NCI-H1417 (cell line): Measurements from ENCODE around the gene SLCO2A1.

Experiments
- DNase-seq, 3 experiments: peaks; one replicate each; lab custom pipeline; 2025; lab: John Stamatoyannopoulos, UW

SLCO2A1 gene

DNA sequence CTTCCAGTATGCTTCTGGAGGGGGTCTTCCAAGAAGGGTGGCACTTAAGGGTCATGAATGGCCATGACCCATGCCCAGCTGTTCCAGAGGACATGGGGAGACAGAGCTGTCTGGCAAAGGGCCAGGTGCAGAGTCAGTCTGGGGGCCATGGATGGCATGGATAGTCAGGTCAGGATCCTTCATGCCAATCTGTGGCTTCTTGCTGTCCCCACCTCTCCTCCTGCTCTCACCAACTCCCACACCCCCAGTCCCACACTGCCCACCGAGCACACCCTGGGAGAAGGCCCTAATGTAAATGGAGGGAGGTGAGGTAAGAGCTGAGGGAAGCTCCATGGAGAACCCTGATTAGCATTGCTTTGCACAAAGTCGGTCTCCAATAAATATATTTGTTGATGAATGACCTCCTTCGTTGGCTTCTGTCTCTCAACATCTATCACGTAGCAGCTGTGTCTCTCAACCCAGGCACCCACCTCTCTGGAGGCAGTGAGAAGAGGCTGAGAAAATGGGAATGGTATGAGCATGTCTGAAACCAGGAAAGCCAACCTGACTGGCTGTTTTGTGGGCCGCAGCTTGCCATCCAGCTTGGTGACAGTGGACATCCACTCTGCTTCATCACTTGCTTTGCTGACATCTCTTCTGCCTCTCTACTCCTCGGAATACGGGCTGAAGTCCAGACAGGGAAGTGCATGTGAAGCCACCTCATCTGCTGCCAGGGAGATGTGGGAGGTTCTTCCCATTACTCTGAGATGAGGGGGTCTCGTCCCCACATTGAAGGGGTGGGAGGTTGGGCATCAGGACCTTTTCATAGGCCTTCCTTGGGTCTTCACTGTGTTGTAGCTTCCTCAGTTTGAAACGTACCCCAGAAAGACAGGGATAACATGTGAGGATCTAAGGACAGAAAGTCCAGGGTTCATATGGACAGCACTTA, 96.4 kb downstream of the SLCO2A1 start:
- DNase-seq, result no peak

DNA sequence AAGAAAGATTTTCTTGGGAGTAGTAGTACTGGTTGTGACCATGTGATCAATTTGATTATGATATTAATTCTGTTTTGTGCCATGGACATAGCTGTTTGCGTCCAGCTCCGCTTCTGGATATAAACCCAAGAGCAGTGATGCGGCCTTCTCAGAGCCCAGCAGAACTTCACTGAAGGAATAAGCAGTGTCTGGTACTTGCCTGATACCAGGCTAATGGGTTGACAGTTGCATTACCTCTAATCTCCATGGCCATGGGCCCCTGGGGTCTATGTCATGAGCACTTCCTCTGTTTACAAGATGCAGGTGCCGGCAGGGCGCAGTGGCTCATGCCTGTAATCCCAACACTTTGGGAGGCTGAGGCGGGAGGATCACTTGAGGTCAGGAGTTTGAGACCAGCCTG, 97.7 kb downstream of the SLCO2A1 start:
- no peak for DNase-seq

- DNase-seq, result no peak
These were observed 98.6 kb downstream of the SLCO2A1 start for GRCh38 chr3:133931084-133931483.

GRCh38 chr3:133930341-133930933, 99.3 kb downstream of the SLCO2A1 start:
- DNase-seq, result peak; percentile 4 to 74 (median 22)

- DNase-seq, result no peak
These were observed 100.7 kb downstream of the SLCO2A1 start for GRCh38 chr3:133928903-133929607.

GRCh38 chr3:133928136-133928893, 101.4 kb downstream of the SLCO2A1 start:
- DNase-seq, result no peak

DNA sequence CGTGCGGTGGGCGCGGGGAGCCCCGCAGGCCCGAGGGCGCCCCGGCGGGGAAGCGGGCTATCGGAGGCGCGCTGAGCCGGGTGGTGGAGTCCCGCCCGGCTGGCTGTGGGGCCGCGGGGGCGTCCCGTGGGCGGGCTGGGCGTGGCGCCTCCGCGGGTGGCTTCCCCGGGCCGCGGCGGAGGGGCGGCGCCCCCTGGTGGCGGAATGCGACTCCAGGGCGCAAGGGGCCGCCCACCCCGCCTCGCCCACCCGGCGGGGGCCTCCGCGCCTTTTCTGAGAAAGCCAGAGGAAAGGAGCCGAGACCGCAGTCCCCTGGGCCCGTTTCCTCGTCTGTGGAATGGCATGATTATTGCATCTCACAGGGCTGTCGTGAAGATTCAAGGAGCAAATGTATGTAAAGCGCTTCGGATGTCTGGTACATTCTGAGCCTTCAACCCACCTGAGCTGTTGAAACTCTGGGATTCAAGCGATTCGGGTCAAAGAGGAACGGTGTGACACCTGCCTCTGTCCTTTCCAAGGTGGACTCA, 102.1 kb downstream of the SLCO2A1 start:
- peak; percentile 4 to 58 (median 50) for DNase-seq

- DNase-seq, result peak in 2 of 3 experiments; percentile 43 to 59
These were observed 102.8 kb downstream of the SLCO2A1 start for GRCh38 chr3:133926736-133927539.

- no peak for DNase-seq
These were observed 103.6 kb downstream of the SLCO2A1 start for GRCh38 chr3:133925960-133926735.

- no peak for DNase-seq
These were observed 105.7 kb downstream of the SLCO2A1 start for GRCh38 chr3:133924041-133924440.

- DNase-seq, result no peak
These were observed 108.1 kb downstream of the SLCO2A1 start for GRCh38 chr3:133921592-133921991.

GRCh38 chr3:133917144-133917543, 112.6 kb downstream of the SLCO2A1 start:
- no peak for DNase-seq

DNA sequence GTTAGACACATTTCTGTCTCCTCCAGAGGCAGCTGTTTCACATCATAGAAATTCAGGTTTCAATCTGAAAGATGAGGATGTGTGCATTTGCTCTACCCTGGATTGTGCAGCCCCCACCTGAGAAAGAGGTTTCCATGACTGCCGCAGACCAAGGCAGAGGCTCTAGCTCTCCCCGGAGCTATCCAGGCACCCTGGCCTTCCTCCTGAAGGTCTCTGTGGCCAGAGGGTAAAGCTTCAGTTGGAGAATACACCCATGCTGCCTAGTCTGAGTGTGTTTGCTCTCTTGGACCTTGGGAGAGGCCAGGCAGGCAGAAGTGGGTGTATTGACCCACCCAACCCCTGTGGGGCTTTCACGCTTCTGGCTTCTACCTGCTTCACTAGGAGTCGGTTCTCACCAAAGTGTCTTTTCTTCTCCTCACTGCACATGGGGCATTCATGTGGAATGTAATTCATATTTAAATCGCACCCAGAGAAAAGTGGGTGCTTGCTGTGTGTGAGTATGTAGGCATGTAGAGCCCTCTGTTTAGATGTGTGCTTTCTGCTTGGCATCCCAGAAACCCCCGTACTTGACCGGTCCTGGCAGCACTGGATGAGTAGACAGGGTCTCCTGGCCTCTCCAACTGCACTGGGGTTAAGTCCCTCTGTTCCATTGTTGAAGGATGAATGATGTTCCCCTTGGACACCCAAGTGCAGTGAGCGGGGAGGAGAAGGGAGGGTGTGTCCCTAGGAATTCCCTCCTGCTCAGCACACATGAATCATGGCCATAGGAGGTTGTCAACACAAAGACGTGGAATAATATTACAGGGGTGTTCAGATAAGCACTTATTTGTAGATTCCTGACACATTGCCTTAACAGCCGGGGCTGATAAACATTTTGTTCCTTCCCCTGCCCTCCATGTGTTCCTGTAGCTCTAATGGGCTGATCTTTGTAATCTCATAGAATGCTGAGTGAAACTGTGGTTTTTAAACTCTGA, 113.8 kb downstream of the SLCO2A1 start:
- no peak for DNase-seq

- no peak for DNase-seq
These were observed 114.7 kb downstream of the SLCO2A1 start for GRCh38 chr3:133914839-133915600.

- DNase-seq, result no peak
These were observed 119.3 kb downstream of the SLCO2A1 start for GRCh38 chr3:133910422-133910821.

GRCh38 chr3:133905376-133905775, 124.3 kb downstream of the SLCO2A1 start:
- DNase-seq, result no peak

GRCh38 chr3:133901847-133902246, 127.9 kb downstream of the SLCO2A1 start:
- DNase-seq, result no peak

- DNase-seq, result no peak
These were observed 128.6 kb downstream of the SLCO2A1 start for GRCh38 chr3:133901083-133901482.
